K562 (cell line): Measurements from ENCODE around the gene IKZF4. TPM values are rescaled to one million over a fixed set of nuclear protein-coding genes. Genes with fewer than 3 reads are reported as not detected.

Source experiments
- ARID1B ChIP-seq: fragments of 450-650 bp; IDR thresholded peaks from 2 replicates; pipeline ENCODE4 v1.6.1; 2016; ENCODE audit warnings: antibody characterized with exemption, mild to moderate bottlenecking, inconsistent platforms
- BDP1 ChIP-seq: IDR thresholded peaks from 3 replicates; pipeline ENCODE4 v1.6.1; 2011; ENCODE audit not compliant: insufficient read length, insufficient read depth
- CBX8 ChIP-seq: fragments of 200-600 bp; sonication (generic); IDR thresholded peaks from 2 replicates; pipeline ENCODE4 v1.6.1; 2012; ENCODE audit warnings: borderline replicate concordance, mixed run types, low read depth, mild to moderate bottlenecking, moderate library complexity, mixed read lengths, low read length, control low read depth, inconsistent platforms; ENCODE audit not compliant: poor library complexity, severe bottlenecking; ENCODE audit errors: extremely low read depth
- EP300 ChIP-seq: IDR thresholded peaks from 2 replicates; pipeline ENCODE4 v1.6.1; 2012; ENCODE audit warnings: low read length, improper control_type of control experiment
- GABPB1 ChIP-seq: sonication (generic); formaldehyde crosslinking; IDR thresholded peaks from 2 replicates; pipeline ENCODE4 v1.8.0; 2022; ENCODE audit warnings: mild to moderate bottlenecking, missing genetic modification reagents
- GTF3C2 ChIP-seq: IDR thresholded peaks from 3 replicates; pipeline ENCODE4 v1.6.1; 2011; ENCODE audit warnings: borderline replicate concordance, mild to moderate bottlenecking, moderate library complexity; ENCODE audit not compliant: insufficient read length; ENCODE audit errors: extremely low read depth
- HMG20A ChIP-seq: fragments of 450-650 bp; formaldehyde crosslinking; conservative IDR thresholded peaks from 2 replicates; pipeline ENCODE4 v1.4.0; 2020; ENCODE audit warnings: mild to moderate bottlenecking, mixed read lengths
- IFI16 ChIP-seq: fragments of 250-450 bp; sonication (Bioruptor Pico); IDR thresholded peaks from 2 replicates; pipeline ENCODE4 v2.1.2; 2022; ENCODE audit warnings: mild to moderate bottlenecking, inconsistent platforms
- MCM5 ChIP-seq: fragments of 450-650 bp; IDR thresholded peaks from 2 replicates; pipeline ENCODE4 v1.6.1; 2016; ENCODE audit warnings: low read depth
- MEIS2 ChIP-seq: fragments of 450-650 bp; IDR thresholded peaks from 2 replicates; pipeline ENCODE4 v1.6.1; 2014; ENCODE audit warnings: mild to moderate bottlenecking; ENCODE audit not compliant: partially characterized antibody
- MTF1 ChIP-seq: fragments of 250-450 bp; sonication (Bioruptor Pico); IDR thresholded peaks from 2 replicates; pipeline ENCODE4 v1.9.0; 2021; ENCODE audit warnings: moderate library complexity, mild to moderate bottlenecking, inconsistent platforms, borderline replicate concordance
- NCOA2 ChIP-seq, 2 experiments: fragments of 450-650 bp; IDR thresholded peaks; 2 replicates each; pipeline ENCODE4 v1.6.1; 2018; ENCODE audit warnings: mild to moderate bottlenecking in 2 of 2, moderate library complexity in 1 of 2; ENCODE audit not compliant: partially characterized antibody in 2 of 2
- NCOR1 ChIP-seq: fragments of 450-650 bp; IDR thresholded peaks from 2 replicates; pipeline ENCODE4 v1.6.1; 2016; ENCODE audit warnings: mild to moderate bottlenecking, moderate library complexity
- PCBP1 ChIP-seq: fragments of 200-400 bp; formaldehyde crosslinking; IDR thresholded peaks from 2 replicates; pipeline ENCODE4 v1.6.1; 2018; ENCODE audit warnings: mild to moderate bottlenecking, low read depth, low read length; ENCODE audit not compliant: poor library complexity, severe bottlenecking
- POLR2H ChIP-seq: IDR thresholded peaks from 2 replicates; pipeline ENCODE4 v1.6.1; 2016; ENCODE audit warnings: missing genetic modification characterization, low read depth, mild to moderate bottlenecking, control low read depth, missing compliant biosample characterization, moderate library complexity
- PREB ChIP-seq: sonication (generic); formaldehyde crosslinking; IDR thresholded peaks from 2 replicates; pipeline ENCODE4 v1.8.1; 2023; ENCODE audit warnings: mild to moderate bottlenecking, missing genetic modification reagents
- RAD51 ChIP-seq: fragments of 450-650 bp; IDR thresholded peaks from 2 replicates; pipeline ENCODE4 v1.7.1; 2016; ENCODE audit warnings: low read depth, mild to moderate bottlenecking, borderline replicate concordance
- RBM22 ChIP-seq: fragments of 200-400 bp; formaldehyde crosslinking; IDR thresholded peaks from 2 replicates; pipeline ENCODE4 v1.6.1; 2018; ENCODE audit warnings: low read length, low read depth; ENCODE audit not compliant: poor library complexity, severe bottlenecking
- SIN3A ChIP-seq, 2 experiments: fragments of 150-350 bp in 1 of 2; IDR thresholded peaks; 2 replicates each; pipeline ENCODE4 v1.6.1; 2011 to 2016; ENCODE audit warnings: borderline replicate concordance in 2 of 2, low read depth in 2 of 2, low read length in 2 of 2, mild to moderate bottlenecking in 2 of 2, moderate library complexity in 2 of 2; ENCODE audit not compliant: control insufficient read depth in 1 of 2
- TCF7 ChIP-seq: sonication (generic); IDR thresholded peaks from 2 replicates; pipeline ENCODE4 v1.6.1; 2016; ENCODE audit warnings: antibody characterized with exemption, borderline replicate concordance
- ZNF121 ChIP-seq: sonication (generic); formaldehyde crosslinking; conservative IDR thresholded peaks from 2 replicates; pipeline ENCODE4 v1.8.0; 2022; ENCODE audit warnings: missing genetic modification reagents
- ZNF316 ChIP-seq: fragments of 450-650 bp; IDR thresholded peaks from 2 replicates; pipeline ENCODE4 v1.6.1; 2016
- ZSCAN29 ChIP-seq: fragments of 450-650 bp; IDR thresholded peaks from 2 replicates; pipeline ENCODE4 v1.6.1; 2017
- polyA plus RNA-seq, 8 experiments: library from polyadenylated mRNA; depleted of rRNA in 4 of 8; stranded (reverse) in 5 of 8; unstranded in 3 of 8; fragments of >200 nt; fragmentation: Nextera tagmentation in 2 of 8; fragmentation: Illumina TruSeq in 1 of 8; extraction: Ambion mirVana in 2 of 8; extraction: Trizol in 1 of 8; gene quantifications; 2 replicates each; pipeline versions ENCODE4 v1.2.1 to v1.2.3, GENCODE V29; 2011 to 2014; ENCODE audit warnings: inconsistent platforms in 1 of 8, missing spikeins in 1 of 8
- total RNA-seq, 7 experiments: library from RNA; depleted of rRNA in 6 of 7; stranded (reverse); fragments of >200 nt in 6 of 7; fragmentation: Illumina TruSeq in 2 of 7; extraction: Trizol in 2 of 7; gene quantifications; 2 replicates each; pipeline versions ENCODE4 v1.2.1 to v1.2.3, GENCODE V29; 2011 to 2021; ENCODE audit warnings: low replicate concordance in 1 of 7
- TF ChIP-seq, protein P1 (sequence below): fragments of 450-650 bp; conservative IDR thresholded peaks from 2 replicates; pipeline ENCODE4 v1.6.1; 2016; ENCODE audit warnings: missing genetic modification characterization, low read depth, mild to moderate bottlenecking, control low read depth, missing compliant biosample characterization

The IKZF4 gene
- total and polyA plus RNA-seq, 9 of the 15 experiments (the other 6 are each of a cell fraction or from before 2014, with no cell fraction given), result 1.9 to 16.3 (median 3.6) TPM

DNA sequence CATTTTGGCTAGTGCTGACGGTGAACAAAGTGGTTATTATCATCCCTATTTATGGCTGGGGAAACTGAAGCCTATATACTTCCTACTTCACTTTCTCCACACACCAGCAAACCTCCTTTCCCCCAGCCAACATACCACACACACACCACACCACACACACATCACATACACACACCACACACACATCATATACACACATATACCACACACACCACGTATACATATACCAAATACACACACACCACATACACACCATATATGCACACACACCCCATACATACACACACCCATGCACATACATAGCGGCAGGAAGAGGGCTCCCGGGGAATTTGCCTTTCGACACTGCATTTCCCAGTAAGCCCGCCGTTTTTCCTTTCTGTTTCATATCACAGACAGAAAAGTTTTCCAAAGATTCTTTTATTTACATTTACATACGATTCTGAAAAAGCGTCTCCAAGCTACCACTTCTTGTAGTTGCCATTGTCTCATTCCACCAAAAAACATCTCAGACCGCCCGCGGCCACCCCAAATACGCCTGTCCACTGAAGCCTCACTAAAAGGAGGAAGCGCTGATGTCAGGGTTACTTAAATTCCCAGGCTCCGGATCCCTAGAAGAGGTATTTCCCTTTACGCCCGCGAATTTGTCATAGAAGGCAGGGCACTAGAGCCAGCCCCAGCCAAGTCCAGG, 47.8 kb upstream of the IKZF4 start (continued):
- no peak for TF ChIP-seq GTF3C2
- TF ChIP-seq NCOR1, result peak; percentile 76
- TF ChIP-seq RBM22, result no peak
- no peak for TF ChIP-seq ZNF121
- TF ChIP-seq EP300, result no peak; the same call in 1 of the 2 replicates
- no peak for TF ChIP-seq CBX8
- TF ChIP-seq, protein P1, sequence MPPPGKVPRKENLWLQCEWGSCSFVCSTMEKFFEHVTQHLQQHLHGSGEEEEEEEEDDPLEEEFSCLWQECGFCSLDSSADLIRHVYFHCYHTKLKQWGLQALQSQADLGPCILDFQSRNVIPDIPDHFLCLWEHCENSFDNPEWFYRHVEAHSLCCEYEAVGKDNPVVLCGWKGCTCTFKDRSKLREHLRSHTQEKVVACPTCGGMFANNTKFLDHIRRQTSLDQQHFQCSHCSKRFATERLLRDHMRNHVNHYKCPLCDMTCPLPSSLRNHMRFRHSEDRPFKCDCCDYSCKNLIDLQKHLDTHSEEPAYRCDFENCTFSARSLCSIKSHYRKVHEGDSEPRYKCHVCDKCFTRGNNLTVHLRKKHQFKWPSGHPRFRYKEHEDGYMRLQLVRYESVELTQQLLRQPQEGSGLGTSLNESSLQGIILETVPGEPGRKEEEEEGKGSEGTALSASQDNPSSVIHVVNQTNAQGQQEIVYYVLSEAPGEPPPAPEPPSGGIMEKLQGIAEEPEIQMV (tag), result no peak
- TF ChIP-seq ZNF316, result 0 out of 2 replicates have a peak, but pooled peaks have one; percentile 1
- no peak for TF ChIP-seq MEIS2
- no peak for TF ChIP-seq GABPB1 (CRISPR knock-in tag)
- TF ChIP-seq ARID1B, result peak; percentile 74
- TF ChIP-seq MCM5, result no peak
- TF ChIP-seq POLR2H (tag), result peak; percentile 81; the same call in 1 of the 2 replicates
- TF ChIP-seq MTF1, result no peak
- TF ChIP-seq IFI16 (CRISPR knock-in tag), result no peak
- no peak for TF ChIP-seq NCOA2 (IDR thresholded peaks at IDR 0.05; ENCODE audit: partially characterized antibody in 2 of 2)
- TF ChIP-seq HMG20A (CRISPR knock-in tag), result no peak
- peak in 1 of 2 experiments; percentile 47; a peak in 1 of 4 replicates for TF ChIP-seq SIN3A (IDR thresholded peaks at IDR 0.05; ENCODE audit: borderline replicate concordance in 2 of 2, control insufficient read depth in 1 of 2, low read depth in 2 of 2, low read length in 2 of 2)
- no peak for TF ChIP-seq PCBP1
- TF ChIP-seq RAD51, result no peak
- no peak for TF ChIP-seq ZSCAN29
- no peak for TF ChIP-seq TCF7
- no peak for TF ChIP-seq PREB
- no peak for TF ChIP-seq BDP1
